ENCODE data around the gene KCNJ18.
"Not testable (repeated sequence)": the region's sequence is repeated elsewhere in the genome, so short reads cannot be mapped to it uniquely, and the experiment has no call there.

Gene KCNJ18

GRCh38 chr17:21737015-21737580, 44.8 kb downstream of the KCNJ18 start:
- DNase-seq: not testable (repeated sequence)

GRCh38 chr17:21738241-21738640, 45.9 kb downstream of the KCNJ18 start:
- not testable (repeated sequence) for DNase-seq

- DNase-seq: not testable (repeated sequence)
Measured at GRCh38 chr17:21738877-21739474, 46.7 kb downstream of the KCNJ18 start.

- not testable (repeated sequence) for DNase-seq
Measured at GRCh38 chr17:21739485-21739884, 47.2 kb downstream of the KCNJ18 start.

- not testable (repeated sequence) for DNase-seq
Measured at GRCh38 chr17:21740836-21741235, 48.5 kb downstream of the KCNJ18 start.

- not testable (repeated sequence) for DNase-seq
Measured at GRCh38 chr17:21741520-21741919, 49.2 kb downstream of the KCNJ18 start.

- no peak for DNase-seq
Measured at GRCh38 chr17:21742326-21742725, 50.0 kb downstream of the KCNJ18 start.

GRCh38 chr17:21744151-21744550, 51.8 kb downstream of the KCNJ18 start:
- not testable (repeated sequence) for DNase-seq

GRCh38 chr17:21744621-21745020, 52.3 kb downstream of the KCNJ18 start:
- not testable (repeated sequence) for DNase-seq

GRCh38 chr17:21745385-21746054, 53.2 kb downstream of the KCNJ18 start:
- DNase-seq: not testable (repeated sequence)

GRCh38 chr17:21746415-21746814, 54.1 kb downstream of the KCNJ18 start:
- DNase-seq: not testable (repeated sequence)

- DNase-seq: not testable (repeated sequence)
Measured at GRCh38 chr17:21747195-21747915, 55.0 kb downstream of the KCNJ18 start.

- DNase-seq: not testable (repeated sequence)
Measured at GRCh38 chr17:21748686-21749085, 56.4 kb downstream of the KCNJ18 start.

GRCh38 chr17:21749696-21750531, 57.6 kb downstream of the KCNJ18 start:
- not testable (repeated sequence) for DNase-seq

GRCh38 chr17:21751111-21751510, 58.8 kb downstream of the KCNJ18 start:
- DNase-seq: not testable (repeated sequence)
